Right lung (tissue), 10 donors: ENCODE data around the gene EHD1. TPM values are rescaled to one million over a fixed set of nuclear protein-coding genes. Genes with fewer than 3 reads are reported as not detected.
A peak's percentile ranks its signal among the peaks of the same experiment; 100 is the strongest.

Experiments
- DNase-seq, 2 donors: peaks; one replicate each; pipeline ENCODE4 v3.0.0-alpha.2; 2013
- long read RNA-seq, 8 donors: transcript quantifications; one replicate each; lab custom pipeline, GENCODE V29; 2026
- polyA plus RNA-seq, 5 donors: library from polyadenylated mRNA; unstranded; fragments of 120-200 nt; gene quantifications; one replicate each; pipeline versions ENCODE4 v1.2.1 to v1.2.3, GENCODE V29; 2013; ENCODE audit warnings: inconsistent platforms in 1 of 5, low replicate concordance in 1 of 5; ENCODE audit not compliant: insufficient read length in 5 of 5, insufficient read depth in 1 of 5

The EHD1 gene
- 10 to 100 TPM; 38.4 to 65.5 (median 49.2) TPM for polyA plus RNA-seq
- long read RNA-seq, donor 1, full-length matches to known transcripts = 18 of 18 reads
- long read RNA-seq, donor 1, partial matches to known transcripts = 0 of 18 reads
- long read RNA-seq, donor 1, other reads (novel, unspliced or antisense) = 0 of 18 reads
- long read RNA-seq, donor 2, full-length matches to known transcripts = 7 of 7 reads
- long read RNA-seq, donor 2, partial matches to known transcripts = 0 of 7 reads
- long read RNA-seq, donor 2, other reads (novel, unspliced or antisense) = 0 of 7 reads
- long read RNA-seq, donor 3, full-length matches to known transcripts = 9 of 9 reads
- long read RNA-seq, donor 3, partial matches to known transcripts = 0 of 9 reads
- long read RNA-seq, donor 3, other reads (novel, unspliced or antisense) = 0 of 9 reads
- long read RNA-seq, donor 4, full-length matches to known transcripts = 8 of 8 reads
- long read RNA-seq, donor 4, partial matches to known transcripts = 0 of 8 reads
- long read RNA-seq, donor 4, other reads (novel, unspliced or antisense) = 0 of 8 reads
- long read RNA-seq, donor 5, full-length matches to known transcripts = 14 of 19 reads
- long read RNA-seq, donor 5, partial matches to known transcripts = 5 of 19 reads
- long read RNA-seq, donor 5, other reads (novel, unspliced or antisense) = 0 of 19 reads
- long read RNA-seq, donor 6, full-length matches to known transcripts = 16 of 16 reads
- long read RNA-seq, donor 6, partial matches to known transcripts = 0 of 16 reads
- long read RNA-seq, donor 6, other reads (novel, unspliced or antisense) = 0 of 16 reads
- long read RNA-seq, donor 7, full-length matches to known transcripts = 11 of 11 reads
- long read RNA-seq, donor 7, partial matches to known transcripts = 0 of 11 reads
- long read RNA-seq, donor 7, other reads (novel, unspliced or antisense) = 0 of 11 reads
- long read RNA-seq, donor 8, full-length matches to known transcripts = 2 of 2 reads
- long read RNA-seq, donor 8, partial matches to known transcripts = 0 of 2 reads
- long read RNA-seq, donor 8, other reads (novel, unspliced or antisense) = 0 of 2 reads

DNA sequence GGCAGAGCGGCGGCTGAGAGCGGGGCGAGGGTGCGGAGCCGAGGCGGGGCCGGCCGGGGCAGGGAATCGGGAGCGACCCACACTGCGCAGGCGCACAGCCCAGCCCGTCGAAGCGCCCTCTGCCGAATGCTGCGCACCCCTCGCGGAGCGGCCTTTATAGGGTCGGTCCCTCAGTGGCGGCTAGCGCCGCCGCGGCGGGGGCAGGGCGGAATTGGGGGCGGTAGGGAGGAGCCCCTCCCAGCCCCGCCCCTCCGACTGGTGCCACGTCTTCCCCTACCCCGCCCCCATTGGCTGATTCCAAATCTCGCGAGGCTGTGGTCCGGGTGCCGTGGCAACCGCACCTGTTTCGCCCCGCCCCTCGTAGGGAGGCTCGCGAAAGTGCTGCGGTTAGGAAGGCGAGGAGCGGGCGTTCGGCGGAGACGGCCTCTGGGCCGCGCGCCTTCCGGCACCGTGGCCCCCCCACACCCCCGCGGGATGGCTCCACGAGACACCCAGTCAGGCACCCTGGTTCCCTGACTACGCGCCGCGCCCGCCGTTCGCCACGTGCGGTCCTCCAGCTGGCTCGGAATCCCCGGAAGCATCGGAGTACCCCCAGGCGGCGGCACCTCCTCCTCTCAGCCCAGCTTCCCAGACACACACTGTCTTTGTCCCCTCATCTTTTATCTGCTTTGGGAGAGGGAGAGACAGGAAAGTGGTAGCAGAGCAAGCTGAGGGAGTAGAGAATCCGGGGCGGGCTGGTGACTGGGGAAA, at the start of gene EHD1:
EHD1 (minus strand) TSS at position 128 of the 750 bp plus-strand sequence. CDS start 157 bp downstream, outside the sequence.
- DNase-seq = peak; percentile 98

DNA sequence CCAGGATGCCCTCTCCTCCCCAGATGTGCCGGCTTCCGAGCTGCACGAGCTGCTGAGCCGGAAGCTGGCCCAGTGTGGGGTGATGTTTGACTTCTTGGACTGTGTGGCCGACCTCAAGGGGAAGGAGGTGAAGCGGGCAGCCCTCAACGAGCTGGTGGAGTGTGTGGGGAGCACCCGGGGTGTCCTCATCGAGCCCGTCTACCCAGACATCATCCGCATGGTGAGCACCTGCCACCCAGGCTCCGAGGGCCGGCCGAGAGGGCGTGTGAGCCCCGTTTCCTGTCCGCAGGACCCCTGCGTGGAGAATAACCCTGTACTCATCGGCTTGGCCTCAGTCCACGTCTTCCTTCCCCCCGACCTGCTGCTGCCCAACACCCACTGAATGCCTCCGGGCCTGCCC, 48.3 kb upstream of the EHD1 start:
- no peak for DNase-seq

DNA sequence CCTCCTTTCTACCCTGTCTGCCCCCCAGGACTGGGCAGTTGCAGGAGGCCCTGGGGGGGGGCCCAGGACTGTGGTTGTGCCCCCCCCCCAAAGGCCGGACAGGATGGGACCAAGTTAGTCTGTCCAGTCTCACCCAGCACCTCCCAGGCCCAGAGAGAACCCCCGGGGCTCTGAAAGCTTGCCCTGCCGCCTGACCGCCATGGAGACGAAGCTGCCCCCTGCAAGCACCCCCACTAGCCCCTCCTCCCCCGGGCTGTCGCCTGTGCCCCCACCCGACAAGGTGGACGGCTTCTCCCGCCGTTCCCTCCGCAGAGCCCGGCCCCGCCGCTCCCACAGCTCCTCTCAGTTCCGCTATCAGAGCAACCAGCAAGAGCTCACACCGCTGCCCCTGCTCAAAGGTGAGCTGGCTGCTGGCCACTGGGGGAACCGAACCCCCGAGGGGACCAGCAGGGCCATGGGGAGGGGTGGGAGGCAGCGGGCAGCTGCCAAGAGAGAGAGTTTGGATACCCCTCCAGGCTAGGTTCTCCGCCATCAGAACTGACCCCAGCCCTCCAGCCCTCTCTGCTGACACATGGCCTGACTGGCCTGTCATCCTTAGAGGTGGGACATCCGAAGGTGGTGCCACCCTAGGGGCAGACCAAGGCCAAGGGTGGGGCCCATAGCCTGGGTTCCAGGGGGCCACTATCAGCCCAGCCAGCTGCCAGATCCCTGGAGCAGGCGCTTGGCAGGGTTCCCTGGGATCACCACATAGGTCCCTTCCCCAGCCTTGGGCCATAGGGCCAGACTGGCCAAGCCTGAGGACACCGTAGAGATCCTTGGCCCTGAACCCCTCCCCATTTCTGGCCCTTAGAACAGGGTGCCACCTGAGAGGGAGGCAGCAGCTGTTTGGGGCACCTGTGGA, 47.4 kb upstream of the EHD1 start:
- DNase-seq = no peak

DNA sequence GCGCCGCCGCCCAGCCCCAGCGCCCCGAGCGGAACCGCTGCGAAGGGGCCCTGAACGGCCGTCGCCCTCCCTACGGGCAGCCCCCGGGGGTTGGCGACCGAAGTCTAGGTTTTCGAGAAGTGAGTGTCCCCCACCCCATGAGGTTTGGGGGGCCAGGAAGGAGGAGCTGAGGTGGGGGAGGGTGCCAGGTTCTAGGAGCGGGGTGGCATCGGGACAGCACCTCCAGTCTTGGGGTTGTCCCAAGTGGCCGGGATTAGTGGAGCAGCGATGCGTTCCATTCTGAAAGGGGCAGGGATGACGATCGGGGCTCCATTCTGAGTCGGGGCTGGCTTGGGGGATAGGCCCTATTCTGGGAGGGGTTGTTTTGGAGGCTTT, 46.5 kb upstream of the EHD1 start:
- no peak for DNase-seq

DNA sequence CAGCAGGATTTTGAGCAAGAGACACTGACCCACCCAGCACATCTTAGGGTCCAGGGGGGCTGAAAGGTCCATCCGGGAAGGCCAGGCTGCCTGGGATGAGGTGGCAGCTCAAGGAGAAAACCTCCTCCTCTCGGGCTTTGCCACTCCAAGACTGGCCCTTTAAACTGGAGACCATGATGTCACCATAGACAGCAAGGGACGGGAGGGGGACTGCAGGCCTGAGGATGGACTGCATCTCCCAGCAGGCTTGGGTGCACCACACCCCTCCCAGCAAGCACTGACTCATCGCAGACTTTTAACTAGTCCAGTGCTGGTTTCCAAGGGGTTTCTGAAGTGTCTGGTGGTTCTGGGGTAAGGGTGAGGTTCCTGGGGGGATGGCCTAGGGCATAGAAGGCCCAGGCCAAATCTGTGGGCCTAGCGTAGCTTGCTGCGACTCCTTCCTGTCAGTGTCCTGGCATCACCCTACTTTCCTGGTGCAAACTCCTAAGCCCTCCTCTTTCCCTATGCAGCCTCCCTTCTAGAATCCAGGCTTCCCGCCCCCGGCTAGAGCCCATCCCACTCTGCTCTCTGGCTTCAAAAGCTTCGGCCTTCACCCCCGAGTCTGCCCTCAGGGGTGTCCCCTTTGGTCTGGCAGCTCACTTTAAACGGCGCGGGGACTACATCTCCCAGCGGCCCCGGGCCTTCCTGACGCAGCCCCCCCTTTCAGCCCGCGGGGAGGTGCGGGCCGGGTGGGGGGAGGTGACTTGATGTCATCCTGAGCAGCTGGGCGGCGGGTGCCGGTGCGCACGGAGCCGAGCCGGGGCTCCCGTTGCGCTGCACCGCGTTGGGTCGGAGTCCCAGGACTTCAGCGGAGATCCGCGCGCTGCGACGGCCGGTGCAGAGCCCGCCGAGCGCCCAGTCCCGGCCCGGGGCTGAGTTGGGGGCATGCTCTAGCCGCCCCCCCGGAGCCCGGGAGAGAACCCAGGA, 45.8 kb upstream of the EHD1 start, which contains the start of gene PPP2R5B:
PPP2R5B (plus strand) TSS at position 746 of the 966 bp plus-strand sequence. CDS start 1,046 bp downstream, outside the sequence.
- peak; percentile 86 to 87 for DNase-seq

DNA sequence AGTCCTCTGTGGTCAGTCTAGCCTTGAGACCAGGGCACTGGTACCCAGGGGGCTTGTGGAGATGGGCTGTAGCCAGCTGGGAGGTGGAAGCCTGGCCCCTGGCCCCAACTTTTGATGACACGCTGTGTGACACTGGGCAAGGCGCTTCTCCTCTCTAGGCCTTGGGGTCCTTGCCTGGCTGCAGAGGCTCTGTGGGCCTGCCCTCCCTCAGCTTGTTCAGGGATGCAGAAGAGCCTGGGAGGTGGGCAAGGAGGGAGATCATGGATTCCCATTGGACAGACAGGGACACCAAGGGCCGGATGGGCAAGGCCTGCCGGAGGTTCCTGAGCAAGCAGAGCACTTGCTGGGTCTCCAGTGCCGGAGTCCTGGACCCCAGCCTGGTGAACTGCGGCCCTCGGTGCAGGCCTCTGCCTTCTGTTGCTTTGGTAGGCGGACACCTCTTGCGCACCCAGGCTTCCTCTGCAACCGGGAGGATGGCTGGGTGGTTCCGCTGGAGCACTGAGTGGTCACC, 44.8 kb upstream of the EHD1 start:
- DNase-seq = no peak

DNA sequence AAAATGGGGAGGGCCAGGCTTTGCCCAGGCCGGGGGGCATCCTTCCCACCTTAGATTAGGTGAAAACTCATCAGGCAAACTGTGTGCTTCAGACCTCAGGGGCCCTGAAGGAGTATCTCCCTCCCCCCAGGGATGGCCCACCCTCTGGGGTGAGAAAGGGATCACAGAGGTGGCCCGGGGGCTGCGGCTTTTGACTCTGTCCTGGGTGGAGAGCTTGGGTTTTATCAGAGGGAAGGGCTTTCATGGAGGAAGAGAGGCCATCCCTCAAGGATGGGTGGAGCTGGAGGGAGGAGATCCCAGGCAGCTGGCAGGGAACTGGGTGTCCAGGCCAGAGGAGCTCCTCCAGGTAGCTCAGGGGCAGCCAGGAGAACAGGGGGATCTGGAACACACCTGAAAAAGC, 43.0 kb upstream of the EHD1 start:
- no peak for DNase-seq

DNA sequence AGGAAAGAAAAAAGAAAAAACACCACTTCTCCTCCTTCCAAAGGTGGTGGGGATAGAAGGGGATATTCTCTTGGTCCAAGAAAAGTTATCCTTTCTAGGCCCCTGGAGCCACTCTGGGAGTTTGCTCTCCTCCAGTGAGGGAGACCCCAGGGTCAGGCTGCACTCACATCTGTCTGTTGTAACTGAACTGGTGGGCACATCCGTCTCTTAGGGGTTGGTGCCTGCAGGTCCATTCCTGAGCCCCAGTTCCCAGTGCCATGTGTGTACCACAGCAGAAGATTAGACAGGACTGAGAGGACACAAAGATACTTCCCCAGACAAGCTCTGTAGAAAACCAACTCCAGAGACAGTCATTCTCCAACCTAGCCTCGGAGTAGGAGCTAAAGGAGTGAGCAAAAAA, 41.7 kb upstream of the EHD1 start:
- no peak for DNase-seq

DNA sequence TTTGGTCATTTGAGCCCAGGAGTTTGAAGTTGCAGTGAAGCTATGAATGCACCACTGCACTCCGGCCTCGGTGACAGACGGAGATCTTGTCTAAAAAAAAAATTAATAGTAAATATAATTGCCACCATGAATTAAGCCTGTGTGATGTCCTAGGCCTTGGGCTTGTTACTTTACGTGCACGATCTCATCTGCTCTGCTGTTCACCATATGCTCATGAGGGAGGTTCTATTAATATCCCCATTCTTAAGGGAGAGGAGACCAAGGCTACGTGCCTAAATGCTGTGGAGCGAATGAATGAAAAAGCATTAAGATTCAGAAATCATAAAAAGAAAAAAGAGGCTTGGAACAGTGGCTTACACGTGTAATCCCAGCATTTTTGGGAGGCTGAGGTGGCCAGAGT, 41.2 kb upstream of the EHD1 start:
- no peak for DNase-seq

DNA sequence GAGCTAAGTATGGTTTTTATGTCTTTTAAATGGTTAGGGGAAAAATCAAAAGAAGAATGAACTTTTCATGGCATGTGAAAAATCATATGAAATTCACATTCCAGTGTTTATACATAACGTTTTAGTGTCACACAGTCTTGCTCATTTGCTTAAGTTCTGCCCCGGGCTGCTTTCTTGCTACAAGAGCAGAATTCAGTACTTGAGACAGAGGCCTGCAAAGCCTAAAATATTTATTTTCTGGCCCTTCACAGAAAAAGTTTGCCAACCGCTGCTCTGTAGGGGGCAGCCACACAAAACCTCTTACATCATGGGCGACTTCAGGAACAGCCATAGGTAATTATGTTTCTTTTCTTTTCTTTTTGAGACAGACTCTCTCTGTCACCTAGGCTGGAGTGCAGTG, 39.6 kb upstream of the EHD1 start:
- DNase-seq = peak in 1 of 2 donors; percentile 34

DNA sequence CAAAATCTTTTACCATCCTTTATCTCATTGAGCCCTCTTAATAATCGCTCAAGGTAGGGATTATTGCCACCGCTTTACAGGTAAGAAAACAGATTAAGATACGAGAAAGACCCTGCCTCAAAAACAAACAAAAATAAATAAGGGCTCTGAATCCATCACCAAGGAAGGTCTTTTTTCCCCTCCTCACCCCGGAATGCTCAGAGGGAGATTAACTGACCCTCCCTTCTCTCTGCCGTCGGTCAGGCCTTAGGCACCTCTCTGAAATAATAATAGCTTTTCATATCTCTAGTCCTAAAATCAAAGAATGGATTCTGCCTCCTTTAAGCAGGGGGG, 39.2 kb upstream of the EHD1 start:
- DNase-seq = no peak

DNA sequence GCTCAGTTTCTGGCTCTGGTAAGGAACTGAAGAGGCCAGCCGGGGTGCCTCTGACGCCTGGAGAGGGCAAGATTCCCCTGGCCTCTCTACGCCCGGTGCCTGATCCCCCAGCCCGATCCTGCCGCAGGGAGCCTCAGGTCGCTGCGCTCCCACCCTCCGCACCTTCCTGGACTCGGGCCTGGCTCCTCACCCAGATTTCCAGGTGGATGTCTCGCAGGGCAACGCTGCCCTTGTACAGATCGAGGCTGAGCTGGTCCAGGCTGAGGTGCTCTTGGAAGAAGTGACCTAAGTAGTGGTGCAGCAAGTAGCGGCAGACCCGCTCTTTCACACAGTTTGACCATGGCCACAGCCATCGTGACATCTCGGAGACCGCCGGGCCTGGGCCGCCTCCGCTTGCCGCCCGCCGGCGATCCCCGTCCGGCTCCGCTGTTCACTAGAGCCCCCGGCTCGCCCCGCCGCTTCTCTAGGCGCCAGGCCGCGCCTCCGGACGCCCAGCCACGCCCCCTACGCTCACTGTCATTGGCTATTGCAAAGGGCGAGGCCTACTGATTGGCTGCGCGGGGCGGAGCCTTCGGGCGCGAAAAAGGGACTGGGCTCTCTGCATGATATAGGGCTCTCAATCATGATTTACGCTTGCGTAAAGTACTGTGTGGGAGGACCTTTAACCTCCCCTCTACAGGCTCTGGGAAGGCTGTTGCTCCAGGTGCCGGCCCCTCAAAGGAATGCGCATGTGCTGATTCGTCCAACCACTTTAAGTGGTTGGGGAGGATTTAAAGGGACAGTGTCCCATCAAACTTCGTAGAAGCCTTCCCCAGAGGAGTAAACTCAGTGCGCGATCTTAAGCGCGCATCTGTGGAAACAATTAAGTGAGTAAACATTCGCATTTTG, 38.6 kb upstream of the EHD1 start, which contains the start of gene ATG2A:
ATG2A (minus strand) TSS at position 435 of the 888 bp plus-strand sequence; CDS start at position 361, 74 bp downstream.
- peak; percentile 99 to 100 for DNase-seq

DNA sequence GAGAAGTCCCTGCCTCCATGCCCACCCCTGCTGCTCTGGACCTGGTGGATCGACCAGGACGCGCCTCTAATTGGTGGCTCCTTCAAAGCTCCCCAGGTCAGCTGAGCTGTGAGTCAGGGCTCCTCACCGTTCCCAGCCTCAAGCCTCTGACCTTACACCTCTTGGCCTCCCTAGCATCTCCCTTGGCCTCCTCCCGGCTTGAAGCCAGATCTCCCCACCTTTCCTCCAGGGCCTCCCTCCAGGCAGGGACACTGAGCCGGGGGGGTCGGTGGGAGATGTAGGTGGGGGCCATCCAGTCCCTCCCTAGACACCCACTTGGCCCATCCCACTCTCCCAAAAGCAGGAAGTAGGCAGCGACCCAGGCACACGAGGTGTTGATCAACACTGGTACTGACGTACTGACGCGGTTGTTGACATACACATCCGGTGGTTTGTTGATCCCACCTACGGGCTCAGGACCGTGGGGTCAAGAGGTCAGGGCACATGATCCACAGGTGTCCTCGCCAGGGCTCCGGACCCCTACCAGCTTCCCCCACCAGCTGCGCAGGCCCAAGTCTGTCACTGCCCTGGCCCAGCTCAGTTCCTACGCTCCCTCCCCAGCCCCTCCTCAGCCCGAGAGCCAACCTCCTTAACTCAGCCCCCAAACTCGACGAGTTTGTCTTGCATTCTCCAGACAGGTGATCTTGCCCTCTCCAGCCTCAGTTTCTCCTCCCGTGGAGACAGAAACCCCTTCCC, 37.8 kb upstream of the EHD1 start:
- peak in 1 of 2 donors; percentile 24 for DNase-seq

DNA sequence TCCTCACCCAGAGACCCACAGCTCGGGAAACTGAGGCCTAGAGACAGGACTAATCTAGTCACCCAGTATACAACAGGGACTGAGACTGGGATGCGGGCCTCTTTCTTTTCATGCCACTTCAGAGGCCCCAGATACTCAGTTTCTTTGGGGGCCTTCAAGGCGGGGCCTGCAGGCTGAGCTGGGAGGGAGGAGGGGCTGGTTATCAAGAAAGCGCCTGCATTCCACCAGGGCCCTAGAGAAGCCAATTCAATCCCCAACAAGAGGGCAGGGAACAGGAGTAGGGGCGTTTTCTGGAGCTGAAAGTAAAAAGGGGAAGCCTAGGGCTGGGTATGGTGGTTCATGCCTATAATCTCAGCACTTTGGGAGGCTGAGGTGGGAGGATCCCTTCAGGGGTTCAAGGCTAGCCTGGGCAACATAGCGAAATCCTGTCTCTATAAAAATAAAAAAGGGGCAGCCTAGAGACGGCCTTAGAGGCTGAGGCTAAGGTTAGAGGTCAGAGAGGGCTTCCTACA, 37.0 kb upstream of the EHD1 start:
- DNase-seq = no peak

DNA sequence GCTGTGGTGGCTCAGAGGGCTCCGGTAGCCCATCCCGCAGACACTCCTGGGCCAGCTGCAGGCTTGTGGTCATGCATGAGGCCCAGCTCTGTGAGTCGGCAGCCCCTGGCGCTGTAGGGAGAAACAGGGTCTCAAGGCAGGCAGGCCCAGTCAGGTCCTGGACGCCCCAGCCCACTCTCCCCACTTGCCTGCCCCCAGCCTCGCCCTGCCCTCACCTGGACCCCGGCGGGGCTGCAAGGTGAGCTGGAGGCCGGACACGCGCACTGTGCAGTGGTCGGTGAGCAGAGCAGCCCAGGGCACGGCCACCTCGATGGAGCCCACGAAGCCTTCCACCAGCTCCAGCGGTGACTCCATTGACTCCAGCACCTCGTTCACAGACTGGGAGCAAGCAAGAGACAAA, 35.7 kb upstream of the EHD1 start:
- DNase-seq = no peak

DNA sequence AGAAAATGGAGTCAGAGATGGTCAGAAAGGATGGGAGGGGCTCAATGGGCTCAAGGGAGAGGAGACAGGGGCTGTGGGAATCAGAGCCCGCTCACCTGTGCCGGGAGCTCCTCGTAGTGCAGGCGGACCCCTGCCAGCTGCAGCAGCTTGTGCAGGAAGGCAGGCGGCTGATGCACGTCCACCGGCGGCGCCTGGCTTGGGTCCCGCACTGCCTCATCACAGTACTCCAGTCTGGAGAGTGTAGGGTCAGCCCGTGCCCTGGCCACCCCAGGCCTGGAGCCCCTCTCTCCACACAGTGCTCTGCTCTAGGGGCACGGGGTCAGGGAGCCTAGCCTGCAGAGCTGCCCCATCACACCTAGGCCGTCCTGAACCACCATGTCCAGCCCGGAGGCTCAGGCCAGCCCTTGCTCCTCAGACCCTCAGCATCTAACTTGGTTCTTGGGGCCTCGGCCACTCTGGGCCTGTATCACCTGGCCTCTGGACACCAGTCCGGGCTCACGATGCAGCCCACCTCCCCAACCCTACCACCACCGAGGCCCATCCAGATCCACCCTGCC, 34.8 kb upstream of the EHD1 start:
- no peak for DNase-seq

DNA sequence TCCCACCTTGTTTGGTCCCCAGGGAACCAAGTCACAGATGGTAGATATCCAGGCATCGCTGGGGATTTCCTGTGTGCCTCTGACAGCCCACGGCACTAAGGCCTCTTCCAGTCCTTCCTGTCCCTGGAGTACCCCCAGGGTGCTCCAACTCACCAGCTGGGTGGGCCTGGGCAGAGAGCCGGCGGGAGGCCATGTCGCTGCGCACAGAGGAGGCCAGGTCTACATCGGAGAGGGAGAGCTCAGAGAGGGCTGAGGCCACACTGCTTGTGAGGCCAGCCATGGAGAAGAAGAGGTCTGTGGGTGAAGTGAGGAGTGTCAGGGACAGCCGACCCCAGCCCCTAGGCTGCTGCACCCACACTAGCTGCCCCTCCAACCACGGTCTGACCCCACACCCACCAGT, 33.3 kb upstream of the EHD1 start:
- no peak for DNase-seq
